Sciatic nerve (tissue), 2 donors: ENCODE measurements around the gene TMEM220. TPM values are rescaled to one million over a fixed set of nuclear protein-coding genes. Genes with fewer than 3 reads are reported as not detected.

Source experiments
- ATAC-seq: fragments of 200-7000 bp; cut with Tn5 transposase; one replicate; pipeline ENCODE4 v1.9.1; 2020; ENCODE audit warnings: mild to moderate bottlenecking, moderate library complexity
- DNase-seq: peaks from one replicate; pipeline ENCODE4 v3.0.0-alpha.2; 2020; ENCODE audit warnings: low spot score
- intact Hi-C: fragments of 100-400 bp; cut with DNase I; formaldehyde crosslinking; loops from one replicate; pipeline ENCODE4 v1.14.2; 2022
- total RNA-seq: library from RNA; stranded (reverse); fragmentation: NEBNext Ultra II Directional; extraction: Animal tissue kit (Norgen Biotek cat#: 25700); gene quantifications from one replicate; pipeline ENCODE4 v1.2.1, GENCODE V29; 2021
- donor health status: DM: no; HTN: no; CAD: no.
- donor health status: DM: no; HTN: no; CAD: no.

Gene TMEM220
- total RNA-seq, 1 donor from 2014 or later, result 10.3 TPM

GRCh38 chr17:10687499-10687898 is 42.3 kb downstream of the TMEM220 start:
- DNase-seq, result no peak
- intact Hi-C loops, result no loop called here
- ATAC-seq, result no peak

DNA sequence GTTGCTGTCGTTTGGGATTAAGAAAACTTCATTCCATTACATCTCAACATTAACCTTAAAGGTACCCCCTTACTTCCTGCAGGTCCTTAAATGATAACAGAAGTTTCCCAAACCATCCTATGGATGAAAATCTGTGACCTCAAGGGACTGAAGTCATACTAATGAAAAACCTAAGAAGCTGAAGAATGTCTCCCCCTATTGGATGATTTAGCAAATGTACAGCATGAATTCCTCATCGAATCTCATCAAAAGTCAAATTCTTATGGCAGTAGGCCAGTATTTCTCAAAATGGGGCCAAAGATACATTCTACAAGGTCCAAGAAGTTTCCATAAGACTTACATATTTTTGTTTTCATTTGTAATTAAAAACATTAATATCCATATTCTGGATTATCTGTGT is 46.0 kb downstream of the TMEM220 start:
- intact Hi-C loops, result no loop called here
- ATAC-seq, result no peak
- DNase-seq, result no peak

DNA sequence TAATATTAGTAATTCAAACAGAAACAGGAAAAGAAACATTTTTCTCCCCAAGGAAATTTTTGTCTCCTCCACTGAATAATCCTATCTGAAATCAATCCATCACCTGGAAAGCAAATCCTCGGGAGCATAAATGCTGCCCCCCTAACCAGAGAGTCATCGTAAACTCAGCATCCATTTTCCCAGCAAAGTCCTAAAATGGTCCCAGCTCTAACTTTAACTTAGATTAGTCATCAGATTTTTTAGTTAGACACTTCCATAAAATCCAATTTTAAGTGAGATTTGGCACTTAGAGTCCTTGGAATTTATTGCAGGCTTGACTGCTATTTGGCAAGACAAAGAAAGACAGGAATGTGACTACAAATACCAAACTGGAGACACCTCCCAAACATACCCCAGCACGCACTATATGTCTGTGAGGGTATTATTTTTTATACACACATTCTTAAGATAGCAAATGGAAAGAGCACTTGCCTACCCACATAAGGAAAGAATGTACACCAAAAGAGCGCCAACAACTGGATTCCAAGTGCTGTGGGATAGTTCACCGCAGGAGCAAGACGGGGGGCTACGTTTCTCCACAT is 47.9 kb downstream of the TMEM220 start:
- DNase-seq (no peak), ATAC-seq (no peak)
- intact Hi-C loops, result no loop called here

DNA sequence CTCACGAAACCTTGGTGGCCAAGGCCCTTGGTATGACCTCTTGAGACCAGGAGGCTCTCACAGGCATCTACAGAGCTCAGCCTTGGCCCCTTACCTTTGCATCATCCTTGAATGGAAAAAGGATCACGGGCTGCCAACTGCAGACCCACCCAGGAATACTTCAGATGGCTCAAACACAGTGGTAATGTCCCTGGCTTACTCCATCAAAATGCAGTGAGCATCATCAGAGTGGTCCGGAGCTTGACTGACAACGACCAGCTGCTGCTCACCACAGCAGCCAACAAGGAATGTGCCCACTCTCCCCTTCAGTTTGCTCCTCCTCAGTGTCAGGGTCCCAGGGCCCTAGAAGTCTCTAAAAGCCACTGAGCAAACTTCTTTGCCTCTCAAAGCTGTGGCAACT is 55.1 kb downstream of the TMEM220 start:
- DNase-seq (no peak), ATAC-seq (no peak)
- intact Hi-C loops, result no loop called here

DNA sequence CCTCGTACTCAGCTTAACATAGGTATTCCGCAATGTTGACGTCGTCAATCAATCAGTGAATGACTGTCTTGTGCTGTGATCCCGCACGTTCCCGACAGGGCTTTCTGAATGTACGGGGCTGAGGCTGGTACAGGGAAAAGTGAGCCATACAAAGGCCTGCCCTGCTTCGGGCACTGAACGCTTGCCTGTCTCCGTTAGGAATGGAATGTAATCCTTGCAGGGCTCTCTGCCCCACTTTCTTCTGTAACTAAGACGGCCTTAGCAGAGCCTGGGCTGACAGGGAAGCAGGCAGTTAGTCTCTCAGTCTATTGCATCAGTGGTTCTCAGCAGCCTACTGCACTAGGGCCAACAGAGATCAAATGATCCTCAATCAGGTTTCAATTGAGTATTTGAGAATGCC is 56.5 kb downstream of the TMEM220 start:
- intact Hi-C loops, result no loop called here
- no peak for ATAC-seq

GRCh38 chr17:10668775-10669174 is 61.0 kb downstream of the TMEM220 start:
- no peak for DNase-seq
- ATAC-seq, result no peak
- intact Hi-C loops, result no loop called here

More for the DNA sequence above, 56.5 kb downstream of the TMEM220 start:
- DNase-seq, result no peak

DNA sequence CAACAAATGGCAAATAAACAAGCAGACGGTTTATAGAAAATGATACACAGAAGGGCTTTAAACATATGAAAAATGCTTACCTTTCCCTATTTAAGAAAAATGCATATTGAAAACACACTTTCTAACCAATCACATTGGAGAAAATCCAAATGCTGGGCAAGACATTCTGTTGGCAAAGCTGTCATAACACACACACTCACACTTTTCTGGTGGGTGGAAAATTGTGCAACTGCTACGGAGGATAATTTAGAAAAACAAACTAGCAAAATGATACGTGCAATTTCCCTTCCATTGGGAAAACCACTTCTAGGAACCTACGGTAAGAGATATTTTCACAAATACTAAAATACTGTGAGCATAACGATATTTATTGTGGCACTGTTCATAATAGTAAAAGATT is 62.9 kb downstream of the TMEM220 start:
- intact Hi-C loops, result no loop called here
- no peak for ATAC-seq
- no peak for DNase-seq

DNA sequence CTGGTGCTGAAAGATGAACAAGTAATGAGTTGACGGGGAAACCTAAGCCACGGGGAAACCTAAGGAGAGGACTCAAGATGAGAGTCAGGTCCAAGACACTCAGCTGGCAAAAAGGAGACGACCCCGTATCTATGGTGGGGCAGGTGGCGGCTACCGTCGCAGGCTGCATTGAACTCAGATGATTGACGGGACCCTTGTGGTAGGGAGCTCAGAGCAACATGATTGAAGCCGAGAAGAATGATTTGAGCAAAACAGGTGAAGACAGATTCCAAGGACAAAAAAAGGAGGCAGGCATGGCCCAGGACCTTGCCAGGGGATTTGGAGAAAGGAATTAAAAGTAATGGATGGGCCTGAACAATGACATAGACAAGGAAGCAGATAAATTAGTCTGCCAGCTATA is 65.3 kb downstream of the TMEM220 start:
- intact Hi-C loops, result no loop called here
- no peak for ATAC-seq
- no peak for DNase-seq

Other genes starting within 250 kb of the TMEM220 start
- gene MYH1, start 211.5 kb downstream of the TMEM220 start, total RNA-seq, result not detected
- not detected for gene MYH2, start 180.4 kb downstream of the TMEM220 start, total RNA-seq
- gene MYH3, start 72.7 kb downstream of the TMEM220 start, total RNA-seq, result 4.3 TPM
- 17.7 TPM for gene SCO1, start 32.5 kb downstream of the TMEM220 start, total RNA-seq
- gene ADPRM, start 32.4 kb downstream of the TMEM220 start, total RNA-seq, result 10.3 TPM
- gene TMEM238L, start 74.1 kb upstream of the TMEM220 start, total RNA-seq, result not detected
- gene PIRT, start 108.1 kb upstream of the TMEM220 start, total RNA-seq, result not detected